ENCODE results near the gene MDM2.

DNA sequence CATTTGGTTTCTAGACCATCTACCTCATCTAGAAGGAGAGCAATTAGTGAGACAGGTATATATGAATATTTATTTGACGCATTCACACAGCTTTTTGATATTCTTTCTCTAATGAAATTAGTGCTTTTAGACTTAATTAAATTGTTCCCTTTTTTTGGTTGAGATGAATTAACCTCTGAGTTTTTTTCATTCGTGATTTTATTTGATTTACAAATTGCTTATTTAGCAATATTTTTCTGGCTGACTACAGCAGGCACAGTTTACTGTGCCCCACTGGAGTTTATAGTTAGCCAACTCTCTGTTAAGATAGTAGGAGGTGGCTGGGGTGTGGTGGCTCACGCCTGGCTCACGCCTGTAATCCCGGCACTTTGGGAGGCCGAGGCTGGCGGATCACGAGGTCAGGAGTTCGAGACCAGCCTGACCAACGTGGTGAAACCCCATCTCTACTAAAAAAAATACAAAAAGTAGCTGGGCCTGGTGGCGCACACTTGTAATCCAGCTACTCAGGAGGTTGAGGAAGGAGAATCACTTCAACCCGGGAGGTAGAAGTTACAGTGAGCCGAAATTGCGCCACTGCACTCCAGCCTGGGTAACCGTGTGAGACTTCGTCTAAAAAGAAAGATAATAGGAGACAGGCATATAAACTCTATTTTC is 16.7 kb downstream of the MDM2 start:
- TF ChIP-seq, protein P1, sequence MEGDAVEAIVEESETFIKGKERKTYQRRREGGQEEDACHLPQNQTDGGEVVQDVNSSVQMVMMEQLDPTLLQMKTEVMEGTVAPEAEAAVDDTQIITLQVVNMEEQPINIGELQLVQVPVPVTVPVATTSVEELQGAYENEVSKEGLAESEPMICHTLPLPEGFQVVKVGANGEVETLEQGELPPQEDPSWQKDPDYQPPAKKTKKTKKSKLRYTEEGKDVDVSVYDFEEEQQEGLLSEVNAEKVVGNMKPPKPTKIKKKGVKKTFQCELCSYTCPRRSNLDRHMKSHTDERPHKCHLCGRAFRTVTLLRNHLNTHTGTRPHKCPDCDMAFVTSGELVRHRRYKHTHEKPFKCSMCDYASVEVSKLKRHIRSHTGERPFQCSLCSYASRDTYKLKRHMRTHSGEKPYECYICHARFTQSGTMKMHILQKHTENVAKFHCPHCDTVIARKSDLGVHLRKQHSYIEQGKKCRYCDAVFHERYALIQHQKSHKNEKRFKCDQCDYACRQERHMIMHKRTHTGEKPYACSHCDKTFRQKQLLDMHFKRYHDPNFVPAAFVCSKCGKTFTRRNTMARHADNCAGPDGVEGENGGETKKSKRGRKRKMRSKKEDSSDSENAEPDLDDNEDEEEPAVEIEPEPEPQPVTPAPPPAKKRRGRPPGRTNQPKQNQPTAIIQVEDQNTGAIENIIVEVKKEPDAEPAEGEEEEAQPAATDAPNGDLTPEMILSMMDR (IDR thresholded peaks at IDR 0.05; ENCODE audit: low read length): no peak
- no peak for TF ChIP-seq EZH2 (IDR thresholded peaks at IDR 0.05; ENCODE audit: borderline replicate concordance, low read length)

All from OCI-LY1 (cell line).